Tibial nerve (tissue), 4 donors: ENCODE results near the gene SPIRE2.

Experiments
- EP300 ChIP-seq, 2 donors: sonication (generic); formaldehyde crosslinking; IDR thresholded peaks; one replicate each; pipeline ENCODE4 v1.6.1; 2017; ENCODE audit warnings: antibody characterized with exemption in 2 of 2, mild to moderate bottlenecking in 1 of 2
- POLR2A ChIP-seq, 2 donors: fragments of 450-650 bp; IDR thresholded peaks; one replicate each; pipeline ENCODE4 v1.6.1; 2017; ENCODE audit warnings: antibody characterized with exemption in 2 of 2, mild to moderate bottlenecking in 2 of 2, moderate library complexity in 2 of 2
- TF ChIP-seq, protein P1 (sequence below), 5 experiments: fragments of 200-600 bp in 3 of 5; fragments of 450-650 bp in 2 of 5; sonication (generic) in 3 of 5; IDR thresholded peaks; one replicate each; pipeline ENCODE4 v1.5.1; 2016 to 2019; ENCODE audit warnings: antibody characterized with exemption in 5 of 5, mild to moderate bottlenecking in 3 of 5, moderate library complexity in 2 of 5

DNA sequence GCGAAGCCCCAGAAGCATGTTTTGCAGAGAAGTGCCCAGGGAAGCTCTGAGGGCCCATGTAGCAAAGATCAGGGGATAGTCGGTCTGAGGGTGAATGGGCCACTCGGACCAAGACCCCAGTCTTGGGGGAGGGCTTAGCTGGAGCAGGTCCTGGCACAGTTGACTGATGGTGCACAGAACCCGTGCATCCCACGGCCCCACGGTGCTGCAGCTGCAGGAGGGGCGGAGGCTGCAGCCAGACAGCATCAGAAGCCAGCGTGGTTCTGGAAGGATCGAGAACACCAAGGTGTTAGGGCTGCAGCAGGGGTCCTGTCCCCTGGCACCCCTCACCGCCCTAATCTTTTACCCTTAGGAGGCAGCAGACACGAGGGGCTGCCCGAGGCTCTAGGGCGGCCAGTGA is 83.9 kb downstream of the SPIRE2 start:
- TF ChIP-seq, protein P1, sequence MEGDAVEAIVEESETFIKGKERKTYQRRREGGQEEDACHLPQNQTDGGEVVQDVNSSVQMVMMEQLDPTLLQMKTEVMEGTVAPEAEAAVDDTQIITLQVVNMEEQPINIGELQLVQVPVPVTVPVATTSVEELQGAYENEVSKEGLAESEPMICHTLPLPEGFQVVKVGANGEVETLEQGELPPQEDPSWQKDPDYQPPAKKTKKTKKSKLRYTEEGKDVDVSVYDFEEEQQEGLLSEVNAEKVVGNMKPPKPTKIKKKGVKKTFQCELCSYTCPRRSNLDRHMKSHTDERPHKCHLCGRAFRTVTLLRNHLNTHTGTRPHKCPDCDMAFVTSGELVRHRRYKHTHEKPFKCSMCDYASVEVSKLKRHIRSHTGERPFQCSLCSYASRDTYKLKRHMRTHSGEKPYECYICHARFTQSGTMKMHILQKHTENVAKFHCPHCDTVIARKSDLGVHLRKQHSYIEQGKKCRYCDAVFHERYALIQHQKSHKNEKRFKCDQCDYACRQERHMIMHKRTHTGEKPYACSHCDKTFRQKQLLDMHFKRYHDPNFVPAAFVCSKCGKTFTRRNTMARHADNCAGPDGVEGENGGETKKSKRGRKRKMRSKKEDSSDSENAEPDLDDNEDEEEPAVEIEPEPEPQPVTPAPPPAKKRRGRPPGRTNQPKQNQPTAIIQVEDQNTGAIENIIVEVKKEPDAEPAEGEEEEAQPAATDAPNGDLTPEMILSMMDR (IDR thresholded peaks at IDR 0.05): no peak
- TF ChIP-seq POLR2A (IDR thresholded peaks at IDR 0.05): no peak
- TF ChIP-seq EP300 (IDR thresholded peaks at IDR 0.05): no peak
